ENCODE results near the gene DUOXA1. TPM values are rescaled to one million over a fixed set of nuclear protein-coding genes. Genes with fewer than 3 reads are reported as not detected.

DUOXA1 gene
- total and polyA plus RNA-seq, 7 donors: 0.04 to 0.56 (median 0.25) TPM; not detected in 3

DNA sequence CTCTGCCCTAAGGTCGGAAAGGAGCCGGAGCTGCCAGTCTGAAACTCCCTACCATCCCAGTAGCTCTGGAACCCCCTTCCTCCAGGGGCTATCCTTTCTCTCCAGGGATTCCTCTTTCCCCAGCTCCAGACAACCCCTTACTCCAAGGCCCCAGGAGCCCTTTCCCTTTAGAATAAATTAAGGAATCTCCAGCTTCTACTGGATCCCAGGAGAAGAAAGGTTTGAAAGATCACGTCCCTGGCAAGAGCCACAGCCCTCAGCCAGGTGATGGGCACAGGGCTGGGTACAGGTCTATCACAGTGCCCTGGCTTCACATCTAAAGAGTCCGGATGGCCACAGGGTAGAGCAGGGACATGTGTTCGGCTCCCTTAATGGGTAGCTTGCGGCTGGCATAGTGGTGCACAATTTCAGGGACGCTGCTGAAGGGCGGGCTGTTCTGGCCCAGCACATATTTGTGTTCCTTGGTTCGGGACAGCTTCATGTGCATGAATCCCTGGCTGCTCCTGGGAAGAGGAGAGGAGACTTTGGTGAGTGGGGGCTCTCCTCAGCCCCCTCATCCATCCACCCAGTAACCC is 38.0 kb upstream of the DUOXA1 start:
- Histone ChIP-seq H3K27ac (peak overlapping the region; percentile 95), H3K27me3 (ENCODE audit: insufficient read depth in 3 of 3, low read length in 2 of 3) (no peaks in the 10 kb centered on the region), H3K36me3 (ENCODE audit: insufficient read depth in 1 of 2, low read depth in 1 of 2) (no peaks in the 10 kb centered on the region), H3K4me3 (peak overlapping the region; percentile 71), H3K9me3 (no peaks in the 10 kb centered on the region), H3K4me1 (no peaks in the 10 kb centered on the region)
- WGBS, 3 donors: 48 to 66% (median 49%) methylated on average over 9 of the region's 9 CpGs
- TF ChIP-seq, protein P1, sequence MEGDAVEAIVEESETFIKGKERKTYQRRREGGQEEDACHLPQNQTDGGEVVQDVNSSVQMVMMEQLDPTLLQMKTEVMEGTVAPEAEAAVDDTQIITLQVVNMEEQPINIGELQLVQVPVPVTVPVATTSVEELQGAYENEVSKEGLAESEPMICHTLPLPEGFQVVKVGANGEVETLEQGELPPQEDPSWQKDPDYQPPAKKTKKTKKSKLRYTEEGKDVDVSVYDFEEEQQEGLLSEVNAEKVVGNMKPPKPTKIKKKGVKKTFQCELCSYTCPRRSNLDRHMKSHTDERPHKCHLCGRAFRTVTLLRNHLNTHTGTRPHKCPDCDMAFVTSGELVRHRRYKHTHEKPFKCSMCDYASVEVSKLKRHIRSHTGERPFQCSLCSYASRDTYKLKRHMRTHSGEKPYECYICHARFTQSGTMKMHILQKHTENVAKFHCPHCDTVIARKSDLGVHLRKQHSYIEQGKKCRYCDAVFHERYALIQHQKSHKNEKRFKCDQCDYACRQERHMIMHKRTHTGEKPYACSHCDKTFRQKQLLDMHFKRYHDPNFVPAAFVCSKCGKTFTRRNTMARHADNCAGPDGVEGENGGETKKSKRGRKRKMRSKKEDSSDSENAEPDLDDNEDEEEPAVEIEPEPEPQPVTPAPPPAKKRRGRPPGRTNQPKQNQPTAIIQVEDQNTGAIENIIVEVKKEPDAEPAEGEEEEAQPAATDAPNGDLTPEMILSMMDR (IDR thresholded peaks at IDR 0.05): no peak
- peak in 2 of 4 donors; percentile 4 to 12 for ATAC-seq
- intact Hi-C loops (cut with DNase I): loop anchor here (2.0 to 10.0 kb wide), 3 partner anchors 111 to 427 kb away; no protein-coding TSS in a partner anchor
- no peak for DNase-seq

DNA sequence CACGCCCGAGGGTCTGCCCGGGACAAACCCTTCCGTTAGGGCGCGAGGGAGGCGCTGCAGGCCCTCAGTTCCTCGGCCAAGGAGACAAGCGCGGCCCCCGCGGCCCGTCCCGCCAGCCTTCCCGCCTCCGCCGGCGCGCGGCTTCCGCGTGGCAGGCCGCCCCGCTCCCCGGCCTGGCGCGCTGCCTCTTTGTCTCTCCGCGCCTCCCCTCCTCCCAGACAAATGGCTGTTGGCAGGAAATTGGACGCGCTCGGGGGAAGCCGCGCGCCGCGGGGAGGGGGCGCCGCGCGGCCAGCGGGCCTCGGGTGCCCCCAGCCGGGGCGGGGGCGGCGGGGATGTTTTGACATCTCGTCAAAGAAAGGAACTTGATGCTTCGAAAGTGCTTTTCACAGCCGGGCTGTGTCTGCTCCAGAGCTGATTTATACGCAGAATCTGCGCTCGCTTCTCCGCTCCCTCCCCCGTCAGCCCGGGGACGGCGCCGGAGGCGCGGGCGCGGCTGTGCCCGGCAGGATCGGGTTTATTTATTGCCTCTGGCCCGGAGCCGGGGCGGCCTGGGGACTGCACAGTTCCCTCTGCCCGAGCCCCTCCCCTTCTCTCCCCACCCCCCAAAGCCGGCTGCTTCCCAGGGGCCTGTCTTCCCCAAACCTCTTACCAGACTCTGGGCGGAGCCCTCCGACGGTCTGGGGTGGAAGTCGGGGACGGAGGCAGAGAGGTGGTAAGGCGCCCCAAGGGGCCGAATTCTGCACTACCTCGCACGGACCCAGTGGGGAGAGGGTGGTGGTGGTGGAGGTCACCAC is 37.4 kb upstream of the DUOXA1 start:
- intact Hi-C loops (cut with DNase I): loop anchor here (2.0 to 10.0 kb wide), 3 partner anchors 112 to 428 kb away; no protein-coding TSS in a partner anchor
- no peaks in the 10 kb centered on the region for H3K27me3 ChIP-seq (ENCODE audit: insufficient read depth in 3 of 3, low read length in 2 of 3)
- no peaks in the 10 kb centered on the region for H3K9me3 ChIP-seq
- TF ChIP-seq, protein P1 (IDR thresholded peaks at IDR 0.05): peak; percentile 54
- peak overlapping the region; percentile 95 for H3K27ac ChIP-seq
- WGBS, 3 donors: 0% methylated on average over 57 to 79 of the region's 79 CpGs
- H3K4me3 ChIP-seq: peak overlapping the region; percentile 71
- DNase-seq (peak; percentile 89 to 93), ATAC-seq (peak; percentile 83 to 94 (median 90))
- no peaks in the 10 kb centered on the region for H3K4me1 ChIP-seq
- H3K36me3 ChIP-seq (ENCODE audit: insufficient read depth in 1 of 2, low read depth in 1 of 2): no peaks in the 10 kb centered on the region

DNA sequence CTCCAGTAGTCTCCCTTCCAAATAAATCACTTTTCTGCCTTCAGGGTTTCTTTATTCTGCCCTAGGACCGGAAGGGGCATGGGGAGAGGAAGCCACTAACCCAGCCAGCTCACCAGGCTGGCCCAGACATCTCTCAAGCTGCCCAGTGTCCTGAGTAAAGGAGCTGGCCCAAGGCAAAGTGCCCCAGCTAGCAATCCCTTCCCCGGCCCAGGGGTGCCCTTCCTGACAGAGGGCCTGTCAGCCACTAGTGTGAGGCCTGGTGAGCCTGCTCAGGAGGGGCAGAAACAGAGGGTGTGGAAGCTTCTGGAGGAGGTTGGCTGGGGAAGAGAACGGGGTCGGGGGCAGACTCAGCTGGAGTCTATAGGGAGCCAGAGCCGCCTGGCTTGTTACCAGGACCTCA is 35.9 kb upstream of the DUOXA1 start:
- ATAC-seq (no peak), DNase-seq (no peak)
- Histone ChIP-seq H3K9me3 (no peaks in the 10 kb centered on the region), H3K4me1 (no peaks in the 10 kb centered on the region), H3K27me3 (ENCODE audit: insufficient read depth in 3 of 3, low read length in 2 of 3) (no peaks in the 10 kb centered on the region), H3K36me3 (ENCODE audit: insufficient read depth in 1 of 2, low read depth in 1 of 2) (no peaks in the 10 kb centered on the region), H3K4me3 (no peak overlapping the region), H3K27ac (peak overlapping the region; percentile 95)
- intact Hi-C loops (cut with DNase I): loop anchor here (2.0 to 10.0 kb wide), 4 partner anchors 33 to 429 kb away; no protein-coding TSS in a partner anchor
- TF ChIP-seq, protein P1 (IDR thresholded peaks at IDR 0.05): no peak
- WGBS, 3 donors: 71 to 92% (median 71%) methylated on average over 4 to 5 of the region's 5 CpGs

DNA sequence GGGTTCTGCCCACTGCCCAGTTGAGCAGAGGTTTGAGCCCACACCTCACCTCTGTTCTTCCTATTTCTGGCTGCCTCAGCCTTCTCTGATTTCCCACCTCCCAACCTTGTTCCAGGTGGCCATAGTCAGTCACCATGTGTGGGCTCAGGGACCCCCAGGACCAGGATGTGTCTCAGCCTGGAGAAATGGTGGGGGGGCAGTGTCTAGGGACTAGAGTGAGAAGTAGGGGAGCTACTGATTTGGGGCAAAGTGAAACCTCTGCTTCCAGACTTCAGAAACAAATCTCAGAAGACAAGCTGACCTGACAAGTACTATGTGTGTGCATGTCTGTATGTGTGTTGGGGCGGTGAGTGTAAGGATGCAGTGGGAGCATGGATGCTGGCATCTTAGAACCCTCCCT is 35.2 kb upstream of the DUOXA1 start:
- Histone ChIP-seq H3K36me3 (ENCODE audit: insufficient read depth in 1 of 2, low read depth in 1 of 2) (no peaks in the 10 kb centered on the region), H3K9me3 (no peaks in the 10 kb centered on the region), H3K4me1 (no peaks in the 10 kb centered on the region), H3K4me3 (no peak overlapping the region), H3K27me3 (ENCODE audit: insufficient read depth in 3 of 3, low read length in 2 of 3) (no peaks in the 10 kb centered on the region), H3K27ac (no peak overlapping the region)
- DNase-seq: no peak
- intact Hi-C loops (cut with DNase I): loop anchor here (2.0 to 10.0 kb wide), 4 partner anchors 34 to 430 kb away; no protein-coding TSS in a partner anchor
- TF ChIP-seq, protein P1 (IDR thresholded peaks at IDR 0.05): no peak
- 94 to 100% (median 100%) methylated on average over 1 of the region's 1 CpG for WGBS, 3 donors
- no peak for ATAC-seq

Measured in psoas muscle (tissue), 8 donors.